GM13977 (cell line): ENCODE data around the gene STKLD1.
"Not testable (repeated sequence)": the region's sequence is repeated elsewhere in the genome, so short reads cannot be mapped to it uniquely, and the experiment has no call there.

ENCODE experiments used
- DNase-seq: peaks from one replicate; pipeline ENCODE4 v3.0.0; 2012; ENCODE audit warnings: low spot score
- in situ Hi-C: fragments of 300-500 bp; cut with MboI; formaldehyde crosslinking; loops from one replicate; pipeline ENCODE4 v1.12.0; 2022; ENCODE audit warnings: low sequenced_read_pairs, low pct_unique_long_range_greater_than_20kb, mixed read lengths, inconsistent platforms; ENCODE audit not compliant: unreplicated experiment
- TF ChIP-seq, protein P1 (sequence below): IDR thresholded peaks from 2 replicates; pipeline ENCODE4 v1.5.1; 2012; ENCODE audit warnings: mild to moderate bottlenecking, control low read depth; ENCODE audit not compliant: insufficient read depth; ENCODE audit errors: extremely low read depth, missing control alignments

STKLD1 gene

DNA sequence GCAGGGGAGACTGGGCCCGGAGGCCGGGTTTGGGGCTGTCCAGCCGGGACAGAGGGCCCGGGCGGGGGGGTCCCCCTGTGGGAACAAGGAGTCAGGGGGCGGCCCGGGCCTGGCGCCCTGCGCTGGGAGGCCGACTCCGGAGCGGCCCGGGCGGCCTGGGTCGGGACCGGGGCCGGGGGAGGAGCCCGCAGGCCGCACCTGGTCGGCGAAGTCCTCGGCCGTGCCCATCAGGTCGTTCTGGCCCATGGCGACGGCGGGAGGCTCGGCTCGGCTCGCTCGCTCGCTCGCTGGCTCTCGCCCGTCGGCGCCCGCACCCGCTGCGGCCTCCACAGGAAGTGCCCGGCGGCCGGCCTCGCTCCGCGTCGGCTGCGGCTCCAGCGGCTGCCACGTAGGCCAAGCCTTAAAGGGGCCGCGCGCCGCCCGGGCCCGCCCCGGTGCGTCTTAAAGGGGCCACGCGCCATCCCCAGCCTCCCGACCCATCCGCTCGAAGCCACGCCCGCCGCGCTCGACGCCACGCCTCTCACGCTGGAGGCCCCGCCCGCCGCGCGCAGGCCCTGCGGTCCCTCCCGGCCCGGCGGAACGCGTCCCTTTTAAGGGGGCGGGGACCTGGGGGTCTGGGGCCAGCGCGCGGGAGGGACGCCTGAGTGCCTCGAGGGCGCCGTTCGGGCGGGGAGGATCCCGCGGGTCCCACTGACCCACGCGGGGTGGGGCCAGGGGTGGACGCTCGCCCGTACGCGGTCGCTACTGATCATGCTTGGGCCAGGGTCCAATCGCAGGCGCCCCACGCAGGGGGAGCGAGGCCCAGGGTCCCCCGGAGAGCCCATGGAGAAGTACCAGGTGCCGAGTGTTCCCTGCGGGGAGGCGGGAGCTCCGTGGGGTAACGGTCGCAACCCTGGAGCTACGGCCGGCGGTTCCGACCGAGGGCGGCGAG is at the start of gene STKLD1, which contains the start of gene SURF4:
Gene STKLD1, plus strand, starts transcription at position 643 of the 931 bp plus-strand sequence. Its CDS starts 108 bp downstream, at position 751.
Gene SURF4, minus strand, starts transcription at position 337 of the 931 bp plus-strand sequence. Its CDS starts 91 bp downstream, at position 246.
- in situ Hi-C loops, result no loop called here
- TF ChIP-seq, protein P1, sequence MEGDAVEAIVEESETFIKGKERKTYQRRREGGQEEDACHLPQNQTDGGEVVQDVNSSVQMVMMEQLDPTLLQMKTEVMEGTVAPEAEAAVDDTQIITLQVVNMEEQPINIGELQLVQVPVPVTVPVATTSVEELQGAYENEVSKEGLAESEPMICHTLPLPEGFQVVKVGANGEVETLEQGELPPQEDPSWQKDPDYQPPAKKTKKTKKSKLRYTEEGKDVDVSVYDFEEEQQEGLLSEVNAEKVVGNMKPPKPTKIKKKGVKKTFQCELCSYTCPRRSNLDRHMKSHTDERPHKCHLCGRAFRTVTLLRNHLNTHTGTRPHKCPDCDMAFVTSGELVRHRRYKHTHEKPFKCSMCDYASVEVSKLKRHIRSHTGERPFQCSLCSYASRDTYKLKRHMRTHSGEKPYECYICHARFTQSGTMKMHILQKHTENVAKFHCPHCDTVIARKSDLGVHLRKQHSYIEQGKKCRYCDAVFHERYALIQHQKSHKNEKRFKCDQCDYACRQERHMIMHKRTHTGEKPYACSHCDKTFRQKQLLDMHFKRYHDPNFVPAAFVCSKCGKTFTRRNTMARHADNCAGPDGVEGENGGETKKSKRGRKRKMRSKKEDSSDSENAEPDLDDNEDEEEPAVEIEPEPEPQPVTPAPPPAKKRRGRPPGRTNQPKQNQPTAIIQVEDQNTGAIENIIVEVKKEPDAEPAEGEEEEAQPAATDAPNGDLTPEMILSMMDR, result no peak
- peak; percentile 100 for DNase-seq

DNA sequence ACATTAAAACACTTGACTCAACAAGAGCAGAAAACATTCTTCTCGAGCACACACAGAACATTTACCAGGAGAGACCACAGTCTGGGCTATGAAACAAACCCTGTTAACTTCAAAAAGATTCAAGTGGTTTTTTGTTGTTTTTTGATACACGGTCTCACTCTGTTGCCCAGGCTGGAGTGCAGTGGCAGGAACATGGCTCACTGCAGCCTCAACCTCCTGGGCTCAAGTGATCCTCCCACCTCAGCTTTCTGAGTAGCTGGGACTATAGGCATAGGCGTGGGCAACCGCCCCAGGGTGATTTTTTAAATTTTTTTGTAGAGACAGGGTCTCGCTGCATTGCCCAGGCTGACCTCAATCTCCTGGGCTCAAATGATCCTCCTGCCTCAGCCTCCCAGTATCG is 49.1 kb upstream of the STKLD1 start:
- in situ Hi-C loops, DNase-seq: not testable (repeated sequence)

DNA sequence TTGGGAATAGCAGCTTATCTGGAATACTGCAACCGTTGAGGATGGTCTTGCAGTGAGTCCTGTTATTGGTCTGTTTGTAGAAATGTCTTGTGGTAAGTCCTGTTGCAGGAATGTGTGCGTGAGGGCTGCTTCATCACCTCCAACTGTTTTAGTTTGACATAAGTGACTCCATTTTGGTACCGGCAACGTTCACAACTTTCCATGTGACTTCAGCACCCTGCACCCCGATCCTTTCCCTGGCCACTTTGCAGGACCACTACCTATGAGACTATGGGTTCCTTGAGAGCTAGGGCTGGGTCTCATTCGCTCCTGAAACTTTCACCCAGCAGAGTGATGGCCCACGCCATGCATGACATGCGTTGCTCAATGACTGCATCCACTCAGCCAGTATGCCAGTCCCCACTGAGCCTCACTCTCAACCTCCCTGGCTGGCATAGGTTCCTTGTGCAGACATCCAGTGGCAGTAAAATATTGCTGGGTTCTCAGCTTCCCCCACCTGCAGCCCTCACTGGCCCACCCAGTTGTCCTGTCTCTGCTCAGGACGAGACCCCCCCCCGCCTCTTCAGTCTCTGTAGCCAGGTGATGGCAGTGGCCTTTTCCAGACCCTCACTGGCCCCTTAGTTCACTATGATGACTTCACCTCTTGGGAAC is 48.2 kb upstream of the STKLD1 start:
- in situ Hi-C loops, result no loop called here
- TF ChIP-seq, protein P1, result no peak
- no peak for DNase-seq

GRCh38 chr9:133329306-133330156 is 46.6 kb upstream of the STKLD1 start:
- DNase-seq, in situ Hi-C loops: not testable (repeated sequence)
- TF ChIP-seq, protein P1, result peak; percentile 41

- TF ChIP-seq, protein P1, result no peak
- no peak for DNase-seq
- in situ Hi-C loops, result no loop called here
Measured at GRCh38 chr9:133331221-133331620, 44.9 kb upstream of the STKLD1 start.

- TF ChIP-seq, protein P1, result no peak
- in situ Hi-C loops, result no loop called here
- DNase-seq, result no peak
Measured at GRCh38 chr9:133331641-133332380, 44.4 kb upstream of the STKLD1 start.
